Erythroblast (primary cell): Measurements from ENCODE around the gene ITLN2.
"Not testable (repeated sequence)": the region's sequence is repeated elsewhere in the genome, so short reads cannot be mapped to it uniquely, and the experiment has no call there.

ENCODE experiments used
- GATA1 ChIP-seq: IDR thresholded peaks from 2 replicates; pipeline ENCODE4 v1.6.1; 2011; ENCODE audit warnings: low read depth, mild to moderate bottlenecking, control low read depth, low read length, moderate library complexity
- POLR2A ChIP-seq: IDR thresholded peaks from 2 replicates; pipeline ENCODE4 v1.6.1; 2011; ENCODE audit warnings: mild to moderate bottlenecking, low read length

DNA sequence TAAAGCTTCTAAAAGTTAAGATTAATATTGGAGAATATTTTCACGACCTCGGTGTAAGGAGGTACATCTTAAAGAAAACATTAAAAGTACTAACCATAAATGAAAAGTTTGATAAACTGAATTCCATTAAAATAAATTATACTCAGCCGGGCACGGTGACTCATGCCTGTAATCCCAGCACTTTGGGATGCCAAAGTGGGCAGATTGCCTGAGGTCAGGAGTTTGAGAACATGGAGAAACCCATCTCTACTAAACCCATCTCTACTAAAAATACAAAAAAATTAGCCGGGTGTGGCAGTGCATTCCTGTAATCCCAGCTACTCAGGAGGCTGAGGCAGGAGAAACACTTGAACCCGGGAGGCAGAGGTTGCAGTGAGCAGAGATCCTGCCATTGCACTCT is 8.7 kb downstream of the ITLN2 start:
- not testable (repeated sequence) for TF ChIP-seq POLR2A, GATA1
